ENCODE results near the gene SLC8A2. TPM values are rescaled to one million over a fixed set of nuclear protein-coding genes. Genes with fewer than 3 reads are reported as not detected.

SLC8A2 gene
- total RNA-seq, 1 experiment from 2014 or later, result 0.10 TPM

DNA sequence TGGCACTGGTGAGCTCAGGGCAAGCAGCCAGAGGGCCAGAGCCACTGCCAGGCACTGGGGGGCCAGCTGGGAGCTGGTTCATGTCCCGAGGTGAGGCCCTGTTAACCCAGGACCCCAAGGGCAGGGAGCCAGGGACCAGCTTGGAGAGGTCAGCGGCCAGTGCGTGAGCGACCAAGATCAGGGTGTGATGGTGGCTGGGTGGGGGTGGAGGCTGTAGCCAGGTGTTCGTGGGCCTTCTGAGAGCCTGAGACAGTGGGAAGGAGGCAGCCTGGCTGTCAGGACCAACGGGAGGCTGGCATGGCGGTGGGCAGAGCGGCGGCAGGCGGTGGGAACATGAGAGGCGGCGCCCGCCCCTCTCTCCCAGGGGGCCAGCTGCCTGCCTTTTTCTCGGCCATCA is 20.4 kb upstream of the SLC8A2 start:
- in situ Hi-C loops (cut with HindIII; ENCODE audit: low pct_unique_long_range_greater_than_20kb, low sequenced_read_pairs), result no loop called here
- POLR2A ChIA-PET, result no interaction called here
- CTCF ChIA-PET, result no interaction called here

DNA sequence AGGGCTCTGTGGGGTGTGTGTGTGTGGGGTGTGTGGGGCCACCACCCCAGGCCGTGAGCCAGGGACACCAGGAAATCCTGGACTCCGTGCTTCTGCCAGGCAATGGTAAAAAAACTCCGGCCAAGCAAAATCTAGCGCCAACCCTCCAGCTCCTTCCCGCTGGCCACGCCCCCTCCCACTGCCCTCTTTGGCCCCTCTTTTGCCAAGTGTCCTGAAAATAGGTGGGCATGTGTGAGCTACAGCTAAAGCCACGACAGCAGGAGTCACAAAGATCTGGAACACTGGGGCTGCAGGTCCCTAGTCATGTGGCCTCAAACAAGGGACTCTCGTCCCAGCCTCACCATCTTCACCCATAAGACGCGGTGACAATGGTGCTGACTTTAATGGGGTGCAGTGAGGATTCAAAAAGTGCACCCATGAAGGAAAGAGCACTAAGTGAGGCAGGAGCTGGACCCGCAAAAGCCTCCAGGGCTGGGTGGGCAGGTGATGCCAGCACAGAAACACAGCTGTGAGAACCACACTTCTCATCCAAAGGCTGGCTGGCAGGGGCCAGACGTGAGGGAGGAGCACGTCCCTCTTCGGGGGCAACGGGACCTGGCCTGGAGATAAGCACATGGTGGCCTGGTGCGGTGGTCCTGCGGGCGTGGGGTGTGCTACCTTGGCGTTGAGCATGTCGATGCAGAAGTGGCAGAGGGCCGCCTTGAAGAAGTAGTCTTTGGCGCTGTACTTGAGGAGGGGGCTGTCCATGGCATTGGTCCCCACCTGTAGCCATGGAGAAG is 19.9 kb upstream of the SLC8A2 start:
- no peaks in the 10 kb centered on the region for H3K27me3 ChIP-seq (ENCODE audit: control insufficient read depth, insufficient read depth, low read length)
- ATAC-seq, result no peak
- no peaks in the 10 kb centered on the region; the same call in 1 of the 2 replicates for H3K4me1 ChIP-seq (ENCODE audit: control insufficient read depth, insufficient read depth, low read length)
- in situ Hi-C loops (cut with HindIII; ENCODE audit: low pct_unique_long_range_greater_than_20kb, low sequenced_read_pairs), result no loop called here
- no peak for DNase-seq (ENCODE audit: low read depth, low spot score)
- no peaks in the 10 kb centered on the region for H3K36me3 ChIP-seq (ENCODE audit: control insufficient read depth, insufficient read depth, low read length)
- no TSS peak for BruUV-seq (replicated peaks)
- CTCF ChIA-PET, result no interaction called here
- intact Hi-C loops (cut with micrococcal nuclease; ENCODE audit: unreplicated experiment), result no loop called here
- H3K4me3 ChIP-seq (ENCODE audit: low read depth in 2 of 2, low read length in 2 of 2), result no peak overlapping the region
- no peak overlapping the region for H3K27ac ChIP-seq (ENCODE audit: low read length)
- POLR2A ChIA-PET, result no interaction called here
- no peaks in the 10 kb centered on the region for H3K9me3 ChIP-seq (ENCODE audit: control insufficient read depth, insufficient read depth, low read depth, low read length)
- TF ChIP-seq SIN3A (IDR thresholded peaks at IDR 0.05; ENCODE audit: borderline replicate concordance, insufficient read depth, low read depth, low read length), result no peak
- TF ChIP-seq TCF7L2 (IDR thresholded peaks at IDR 0.05; ENCODE audit: low read depth, low read length), result no peak
- TF ChIP-seq, protein P1, sequence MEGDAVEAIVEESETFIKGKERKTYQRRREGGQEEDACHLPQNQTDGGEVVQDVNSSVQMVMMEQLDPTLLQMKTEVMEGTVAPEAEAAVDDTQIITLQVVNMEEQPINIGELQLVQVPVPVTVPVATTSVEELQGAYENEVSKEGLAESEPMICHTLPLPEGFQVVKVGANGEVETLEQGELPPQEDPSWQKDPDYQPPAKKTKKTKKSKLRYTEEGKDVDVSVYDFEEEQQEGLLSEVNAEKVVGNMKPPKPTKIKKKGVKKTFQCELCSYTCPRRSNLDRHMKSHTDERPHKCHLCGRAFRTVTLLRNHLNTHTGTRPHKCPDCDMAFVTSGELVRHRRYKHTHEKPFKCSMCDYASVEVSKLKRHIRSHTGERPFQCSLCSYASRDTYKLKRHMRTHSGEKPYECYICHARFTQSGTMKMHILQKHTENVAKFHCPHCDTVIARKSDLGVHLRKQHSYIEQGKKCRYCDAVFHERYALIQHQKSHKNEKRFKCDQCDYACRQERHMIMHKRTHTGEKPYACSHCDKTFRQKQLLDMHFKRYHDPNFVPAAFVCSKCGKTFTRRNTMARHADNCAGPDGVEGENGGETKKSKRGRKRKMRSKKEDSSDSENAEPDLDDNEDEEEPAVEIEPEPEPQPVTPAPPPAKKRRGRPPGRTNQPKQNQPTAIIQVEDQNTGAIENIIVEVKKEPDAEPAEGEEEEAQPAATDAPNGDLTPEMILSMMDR (IDR thresholded peaks at IDR 0.05), result no peak
- TF ChIP-seq, protein P2, sequence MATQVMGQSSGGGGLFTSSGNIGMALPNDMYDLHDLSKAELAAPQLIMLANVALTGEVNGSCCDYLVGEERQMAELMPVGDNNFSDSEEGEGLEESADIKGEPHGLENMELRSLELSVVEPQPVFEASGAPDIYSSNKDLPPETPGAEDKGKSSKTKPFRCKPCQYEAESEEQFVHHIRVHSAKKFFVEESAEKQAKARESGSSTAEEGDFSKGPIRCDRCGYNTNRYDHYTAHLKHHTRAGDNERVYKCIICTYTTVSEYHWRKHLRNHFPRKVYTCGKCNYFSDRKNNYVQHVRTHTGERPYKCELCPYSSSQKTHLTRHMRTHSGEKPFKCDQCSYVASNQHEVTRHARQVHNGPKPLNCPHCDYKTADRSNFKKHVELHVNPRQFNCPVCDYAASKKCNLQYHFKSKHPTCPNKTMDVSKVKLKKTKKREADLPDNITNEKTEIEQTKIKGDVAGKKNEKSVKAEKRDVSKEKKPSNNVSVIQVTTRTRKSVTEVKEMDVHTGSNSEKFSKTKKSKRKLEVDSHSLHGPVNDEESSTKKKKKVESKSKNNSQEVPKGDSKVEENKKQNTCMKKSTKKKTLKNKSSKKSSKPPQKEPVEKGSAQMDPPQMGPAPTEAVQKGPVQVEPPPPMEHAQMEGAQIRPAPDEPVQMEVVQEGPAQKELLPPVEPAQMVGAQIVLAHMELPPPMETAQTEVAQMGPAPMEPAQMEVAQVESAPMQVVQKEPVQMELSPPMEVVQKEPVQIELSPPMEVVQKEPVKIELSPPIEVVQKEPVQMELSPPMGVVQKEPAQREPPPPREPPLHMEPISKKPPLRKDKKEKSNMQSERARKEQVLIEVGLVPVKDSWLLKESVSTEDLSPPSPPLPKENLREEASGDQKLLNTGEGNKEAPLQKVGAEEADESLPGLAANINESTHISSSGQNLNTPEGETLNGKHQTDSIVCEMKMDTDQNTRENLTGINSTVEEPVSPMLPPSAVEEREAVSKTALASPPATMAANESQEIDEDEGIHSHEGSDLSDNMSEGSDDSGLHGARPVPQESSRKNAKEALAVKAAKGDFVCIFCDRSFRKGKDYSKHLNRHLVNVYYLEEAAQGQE (IDR thresholded peaks at IDR 0.05; ENCODE audit: insufficient read depth in 1 of 2, low read depth in 2 of 2, low read length in 1 of 2), result no peak
- TF ChIP-seq POLR2AphosphoS5 (IDR thresholded peaks at IDR 0.05; ENCODE audit: low read depth, low read length), result no peak

More for the DNA sequence above, 20.4 kb upstream of the SLC8A2 start:
- intact Hi-C loops (cut with micrococcal nuclease; ENCODE audit: unreplicated experiment), result no loop called here
- no peaks in the 10 kb centered on the region; the same call in 1 of the 2 replicates for H3K4me1 ChIP-seq (ENCODE audit: control insufficient read depth, insufficient read depth, low read length)
- H3K9me3 ChIP-seq (ENCODE audit: control insufficient read depth, insufficient read depth, low read depth, low read length), result no peaks in the 10 kb centered on the region
- no peak for DNase-seq (ENCODE audit: low read depth, low spot score)
- ATAC-seq, result no peak
- no peaks in the 10 kb centered on the region for H3K27me3 ChIP-seq (ENCODE audit: control insufficient read depth, insufficient read depth, low read length)
- no peaks in the 10 kb centered on the region for H3K36me3 ChIP-seq (ENCODE audit: control insufficient read depth, insufficient read depth, low read length)
- no TSS peak for BruUV-seq (replicated peaks)
- TF ChIP-seq, protein P1 (IDR thresholded peaks at IDR 0.05), result no peak
- TF ChIP-seq POLR2AphosphoS5 (IDR thresholded peaks at IDR 0.05; ENCODE audit: low read depth, low read length) (no peak), SIN3A (IDR thresholded peaks at IDR 0.05; ENCODE audit: borderline replicate concordance, insufficient read depth, low read depth, low read length) (no peak), TCF7L2 (IDR thresholded peaks at IDR 0.05; ENCODE audit: low read depth, low read length) (no peak)
- TF ChIP-seq, protein P2 (IDR thresholded peaks at IDR 0.05; ENCODE audit: insufficient read depth in 1 of 2, low read depth in 2 of 2, low read length in 1 of 2), result no peak
- H3K27ac ChIP-seq (ENCODE audit: low read length), result no peak overlapping the region
- no peak overlapping the region for H3K4me3 ChIP-seq (ENCODE audit: low read depth in 2 of 2, low read length in 2 of 2)

All from Panc1 (cell line).